Endothelial cell (in vitro differentiated cells): Measurements from ENCODE around the gene SLCO6A1. TPM values are rescaled to one million over a fixed set of nuclear protein-coding genes. Genes with fewer than 3 reads are reported as not detected.

Experiments used
- DNase-seq: peaks from one replicate; pipeline ENCODE4 v3.0.0; 2021; ENCODE audit warnings: low spot score
- H3K27ac Mint-ChIP-seq: one replicate; pipeline ENCODE4 v1.8.0; 2021; ENCODE audit warnings: mixed read lengths, inconsistent platforms; ENCODE audit not compliant: unreplicated experiment
- H3K27me3 Mint-ChIP-seq: one replicate; pipeline ENCODE4 v1.8.0; 2021; ENCODE audit warnings: mild to moderate bottlenecking, moderate library complexity, mixed read lengths, inconsistent platforms; ENCODE audit not compliant: unreplicated experiment
- H3K36me3 Mint-ChIP-seq: one replicate; pipeline ENCODE4 v1.8.0; 2021; ENCODE audit warnings: mild to moderate bottlenecking, low read depth, mixed read lengths, inconsistent platforms; ENCODE audit not compliant: unreplicated experiment
- H3K4me1 Mint-ChIP-seq: one replicate; pipeline ENCODE4 v1.8.0; 2021; ENCODE audit warnings: mild to moderate bottlenecking, mixed read lengths, inconsistent platforms; ENCODE audit not compliant: unreplicated experiment
- H3K4me3 Mint-ChIP-seq: one replicate; pipeline ENCODE4 v1.8.0; 2021; ENCODE audit warnings: mild to moderate bottlenecking, mixed read lengths, inconsistent platforms; ENCODE audit not compliant: unreplicated experiment
- H3K9me3 Mint-ChIP-seq: one replicate; pipeline ENCODE4 v1.8.0; 2021; ENCODE audit warnings: mixed read lengths, inconsistent platforms; ENCODE audit not compliant: unreplicated experiment
- long read RNA-seq: library from polyadenylated mRNA; unstranded; transcript quantifications from one replicate; pipeline ENCODE4 v2.0.0, GENCODE V29; 2020; ENCODE audit not compliant: unreplicated experiment
- total RNA-seq: library from RNA; stranded (reverse); fragmentation: NEBNext Ultra II Directional; extraction: Animal tissue kit (Norgen Biotek cat#: 25700); gene quantifications from one replicate; pipeline ENCODE4 v1.2.1, GENCODE V29; 2021; ENCODE audit not compliant: unreplicated experiment
- TF ChIP-seq, protein P1 (sequence below): fragments of 200-600 bp; sonication (generic); IDR thresholded peaks from one replicate; pipeline ENCODE4 v1.5.0; 2021; ENCODE audit warnings: antibody characterized with exemption; ENCODE audit not compliant: unreplicated experiment

SLCO6A1 gene, protein sequence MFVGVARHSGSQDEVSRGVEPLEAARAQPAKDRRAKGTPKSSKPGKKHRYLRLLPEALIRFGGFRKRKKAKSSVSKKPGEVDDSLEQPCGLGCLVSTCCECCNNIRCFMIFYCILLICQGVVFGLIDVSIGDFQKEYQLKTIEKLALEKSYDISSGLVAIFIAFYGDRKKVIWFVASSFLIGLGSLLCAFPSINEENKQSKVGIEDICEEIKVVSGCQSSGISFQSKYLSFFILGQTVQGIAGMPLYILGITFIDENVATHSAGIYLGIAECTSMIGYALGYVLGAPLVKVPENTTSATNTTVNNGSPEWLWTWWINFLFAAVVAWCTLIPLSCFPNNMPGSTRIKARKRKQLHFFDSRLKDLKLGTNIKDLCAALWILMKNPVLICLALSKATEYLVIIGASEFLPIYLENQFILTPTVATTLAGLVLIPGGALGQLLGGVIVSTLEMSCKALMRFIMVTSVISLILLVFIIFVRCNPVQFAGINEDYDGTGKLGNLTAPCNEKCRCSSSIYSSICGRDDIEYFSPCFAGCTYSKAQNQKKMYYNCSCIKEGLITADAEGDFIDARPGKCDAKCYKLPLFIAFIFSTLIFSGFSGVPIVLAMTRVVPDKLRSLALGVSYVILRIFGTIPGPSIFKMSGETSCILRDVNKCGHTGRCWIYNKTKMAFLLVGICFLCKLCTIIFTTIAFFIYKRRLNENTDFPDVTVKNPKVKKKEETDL
- total RNA-seq, result 0.51 TPM
- long read RNA-seq, result 0 reads

DNA sequence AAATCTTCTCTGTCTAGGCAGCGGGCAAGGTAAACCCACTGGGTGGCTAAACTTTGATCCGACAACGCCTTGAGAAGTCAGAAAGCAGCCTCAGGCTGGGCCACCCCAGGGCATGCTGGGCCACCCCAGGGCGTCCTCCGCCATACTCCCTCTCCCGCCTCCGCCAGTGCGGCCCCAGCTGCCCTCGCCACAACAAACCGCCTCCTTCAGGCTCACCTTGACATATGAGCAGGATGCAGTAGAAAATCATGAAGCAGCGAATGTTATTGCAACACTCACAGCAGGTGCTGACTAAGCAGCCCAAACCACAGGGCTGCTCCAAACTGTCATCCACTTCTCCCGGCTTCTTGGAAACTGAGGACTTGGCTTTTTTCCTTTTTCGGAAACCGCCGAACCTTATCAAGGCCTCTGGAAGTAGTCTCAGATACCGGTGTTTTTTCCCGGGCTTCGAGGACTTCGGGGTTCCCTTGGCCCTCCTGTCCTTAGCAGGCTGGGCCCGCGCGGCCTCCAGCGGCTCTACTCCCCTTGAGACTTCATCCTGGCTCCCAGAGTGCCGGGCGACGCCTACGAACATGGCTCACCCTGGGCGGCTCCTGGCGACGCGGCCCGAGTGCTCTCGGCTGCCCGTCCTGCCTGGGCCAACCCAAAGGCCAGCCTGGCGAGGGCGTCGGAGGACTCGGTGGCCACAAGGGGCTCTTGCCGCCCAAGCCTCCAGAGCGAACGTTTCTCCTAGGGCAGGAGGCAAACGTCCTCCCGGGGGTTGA, at the start of gene SLCO6A1:
Gene SLCO6A1, minus strand, starts transcription at position 731 of the 764 bp plus-strand sequence. Its CDS starts 157 bp downstream, at position 574.
- Mint-ChIP-seq H3K27ac (no peak within 1 kb of the TSS), H3K27me3 (no peaks in the 10 kb centered on the region), H3K4me1 (no peaks in the 10 kb centered on the region), H3K9me3 (no peaks in the 10 kb centered on the region), H3K36me3 (no peaks in the 10 kb centered on the region), H3K4me3 (no peak within 1 kb of the TSS)
- no peak for DNase-seq
- TF ChIP-seq, protein P1, sequence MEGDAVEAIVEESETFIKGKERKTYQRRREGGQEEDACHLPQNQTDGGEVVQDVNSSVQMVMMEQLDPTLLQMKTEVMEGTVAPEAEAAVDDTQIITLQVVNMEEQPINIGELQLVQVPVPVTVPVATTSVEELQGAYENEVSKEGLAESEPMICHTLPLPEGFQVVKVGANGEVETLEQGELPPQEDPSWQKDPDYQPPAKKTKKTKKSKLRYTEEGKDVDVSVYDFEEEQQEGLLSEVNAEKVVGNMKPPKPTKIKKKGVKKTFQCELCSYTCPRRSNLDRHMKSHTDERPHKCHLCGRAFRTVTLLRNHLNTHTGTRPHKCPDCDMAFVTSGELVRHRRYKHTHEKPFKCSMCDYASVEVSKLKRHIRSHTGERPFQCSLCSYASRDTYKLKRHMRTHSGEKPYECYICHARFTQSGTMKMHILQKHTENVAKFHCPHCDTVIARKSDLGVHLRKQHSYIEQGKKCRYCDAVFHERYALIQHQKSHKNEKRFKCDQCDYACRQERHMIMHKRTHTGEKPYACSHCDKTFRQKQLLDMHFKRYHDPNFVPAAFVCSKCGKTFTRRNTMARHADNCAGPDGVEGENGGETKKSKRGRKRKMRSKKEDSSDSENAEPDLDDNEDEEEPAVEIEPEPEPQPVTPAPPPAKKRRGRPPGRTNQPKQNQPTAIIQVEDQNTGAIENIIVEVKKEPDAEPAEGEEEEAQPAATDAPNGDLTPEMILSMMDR, result no peak

DNA sequence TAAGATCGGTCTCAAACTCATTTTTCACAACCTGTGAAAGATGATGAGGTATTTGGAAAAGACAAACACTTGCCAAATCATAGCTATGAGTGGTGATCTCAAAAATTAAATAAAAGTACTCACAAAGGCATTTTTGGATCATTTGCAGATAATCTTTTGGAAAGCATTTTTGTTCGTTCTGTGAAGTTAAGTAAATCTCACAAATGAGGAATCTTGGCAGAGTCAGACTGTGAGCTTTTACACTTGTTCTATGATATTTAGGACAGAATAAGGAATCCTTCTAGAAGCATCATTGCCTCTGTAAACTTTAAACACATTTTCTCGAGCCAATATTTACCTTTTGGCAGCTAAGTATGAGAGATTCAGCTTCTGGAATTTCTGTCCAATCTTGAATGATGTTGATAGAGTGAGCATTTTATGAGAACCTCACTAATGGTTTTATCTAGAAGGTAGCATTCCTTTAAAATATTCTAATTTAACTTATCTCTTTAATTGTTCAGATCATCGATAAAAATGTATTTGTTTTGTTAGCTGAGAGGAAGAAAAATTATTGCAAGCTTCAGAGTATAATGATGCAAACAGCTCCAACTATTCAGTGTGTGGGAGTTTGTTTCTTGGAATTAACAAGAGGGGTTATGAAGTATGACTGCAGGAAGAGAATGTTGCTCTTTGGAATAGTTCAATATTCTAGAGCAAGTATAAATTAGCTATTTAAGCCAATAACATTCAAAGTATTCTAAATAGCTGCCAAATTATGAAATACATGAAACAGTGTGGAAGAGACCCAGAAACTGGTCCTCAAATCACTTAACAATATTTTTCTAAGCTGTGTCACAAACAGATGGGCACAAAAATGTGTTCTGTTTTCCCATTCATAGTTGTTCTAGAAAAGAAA, 48.6 kb upstream of the SLCO6A1 start:
- Mint-ChIP-seq H3K9me3 (no peaks in the 10 kb centered on the region), H3K27me3 (no peaks in the 10 kb centered on the region), H3K27ac (no peak overlapping the region), H3K36me3 (no peaks in the 10 kb centered on the region), H3K4me1 (no peaks in the 10 kb centered on the region), H3K4me3 (no peak overlapping the region)
- TF ChIP-seq, protein P1, result no peak
- DNase-seq, result no peak

DNA sequence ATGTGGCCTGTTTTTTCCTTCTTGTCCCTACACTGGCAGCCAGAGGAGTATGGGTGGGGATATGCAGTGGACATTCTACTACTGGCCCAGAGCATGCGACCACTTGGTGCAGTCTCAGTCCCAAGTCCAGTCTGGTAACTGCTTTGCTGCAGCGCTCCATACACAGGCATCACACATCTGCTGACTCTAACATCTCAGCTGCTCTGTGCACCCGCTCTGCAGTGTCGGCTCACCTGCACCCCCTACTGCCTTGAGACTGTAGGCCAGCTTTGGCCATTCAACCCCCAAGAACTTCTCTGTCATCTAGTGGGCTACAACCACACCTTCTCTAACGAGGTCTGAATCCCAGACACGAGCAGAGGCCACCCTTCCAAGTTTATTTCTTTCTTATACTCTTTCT, 46.4 kb upstream of the SLCO6A1 start:
- peak; percentile 64 for DNase-seq
- TF ChIP-seq, protein P1, result peak; percentile 53
- Mint-ChIP-seq H3K9me3 (no peaks in the 10 kb centered on the region), H3K36me3 (no peaks in the 10 kb centered on the region), H3K4me3 (no peak overlapping the region), H3K27me3 (no peaks in the 10 kb centered on the region), H3K4me1 (no peaks in the 10 kb centered on the region), H3K27ac (no peak overlapping the region)

DNA sequence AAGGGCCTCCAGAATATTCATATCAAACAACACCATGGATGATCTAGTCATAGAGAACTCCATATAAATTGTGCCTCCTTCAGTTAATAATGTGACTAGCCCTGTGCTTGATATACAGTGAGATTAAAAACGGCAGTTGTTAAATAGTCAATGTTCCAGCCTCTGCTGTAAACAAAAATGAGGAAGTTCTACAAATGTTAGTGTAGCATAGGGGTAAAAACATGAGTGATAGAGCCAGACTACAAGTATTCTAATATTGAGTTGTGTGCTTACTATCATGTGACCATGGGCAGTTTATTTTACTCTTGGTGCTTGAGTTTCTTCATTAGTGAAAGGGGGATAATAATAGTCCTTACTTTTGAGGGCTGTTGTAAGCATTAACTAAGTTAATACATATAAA, 43.3 kb upstream of the SLCO6A1 start:
- TF ChIP-seq, protein P1, result no peak
- no peaks in the 10 kb centered on the region for H3K9me3 Mint-ChIP-seq
- no peak overlapping the region for H3K27ac Mint-ChIP-seq
- H3K36me3 Mint-ChIP-seq, result no peaks in the 10 kb centered on the region
- no peaks in the 10 kb centered on the region for H3K4me1 Mint-ChIP-seq
- DNase-seq, result no peak
- no peaks in the 10 kb centered on the region for H3K27me3 Mint-ChIP-seq
- H3K4me3 Mint-ChIP-seq, result no peak overlapping the region
